Osteoblast (primary cell): ENCODE measurements around the gene PHLDA2. TPM values are rescaled to one million over a fixed set of nuclear protein-coding genes. Genes with fewer than 3 reads are reported as not detected.

ENCODE experiments used
- DNase-seq: peaks from one replicate; pipeline ENCODE4 v3.0.0; 2011; ENCODE audit warnings: low spot score, mixed read lengths; ENCODE audit not compliant: insufficient read length; ENCODE audit errors: missing footprints
- H2AFZ ChIP-seq: 2 replicates; pipeline ENCODE4 v1.6.0; 2011; ENCODE audit warnings: mild to moderate bottlenecking, low read length
- H3K27ac ChIP-seq: 2 replicates; pipeline ENCODE4 v1.5.1; 2011; ENCODE audit warnings: mild to moderate bottlenecking, low read depth, low read length, moderate library complexity
- H3K27me3 ChIP-seq: 2 replicates; pipeline ENCODE4 v1.6.0; 2012; ENCODE audit warnings: mild to moderate bottlenecking, control low read depth, inconsistent platforms, low read length, moderate library complexity; ENCODE audit not compliant: insufficient read depth
- H3K36me3 ChIP-seq: 2 replicates; pipeline ENCODE4 v1.5.1; 2011; ENCODE audit warnings: mild to moderate bottlenecking, low read length, control low read depth, moderate library complexity; ENCODE audit not compliant: insufficient read depth
- H3K4me1 ChIP-seq: 2 replicates; pipeline ENCODE4 v1.5.1; 2011; ENCODE audit warnings: mild to moderate bottlenecking, low read length, control low read depth, moderate library complexity; ENCODE audit not compliant: insufficient read depth
- H3K4me2 ChIP-seq: 2 replicates; pipeline ENCODE4 v1.6.0; 2011; ENCODE audit warnings: mild to moderate bottlenecking, low read length; ENCODE audit not compliant: insufficient read depth
- H3K4me3 ChIP-seq: fragments of 200-600 bp; sonication (generic); 3 replicates; pipeline ENCODE4 v1.5.1; 2012; ENCODE audit warnings: mild to moderate bottlenecking, low read length, inconsistent platforms; ENCODE audit not compliant: insufficient read depth
- H3K79me2 ChIP-seq: 2 replicates; pipeline ENCODE4 v1.6.0; 2012; ENCODE audit warnings: mild to moderate bottlenecking, low read length, control low read depth, inconsistent platforms; ENCODE audit not compliant: insufficient read depth
- H3K9me3 ChIP-seq: 2 replicates; pipeline ENCODE4 v1.5.1; 2011; ENCODE audit warnings: low read depth, low read length, control low read depth
- H4K20me1 ChIP-seq: 2 replicates; pipeline ENCODE4 v1.6.0; 2012; ENCODE audit warnings: mild to moderate bottlenecking, low read length, control low read depth; ENCODE audit not compliant: insufficient read depth
- CTCF ChIP-seq: IDR thresholded peaks from 2 replicates; pipeline ENCODE4 v1.5.1; 2011; ENCODE audit warnings: mild to moderate bottlenecking, low read depth, low read length, moderate library complexity; ENCODE audit errors: extremely low read depth
- total RNA-seq: library from RNA; depleted of rRNA; stranded (reverse); fragments of >200 nt; gene quantifications from 2 replicates; pipeline ENCODE4 v1.2.3, GENCODE V29; 2012

The PHLDA2 gene
- total RNA-seq, 1 donor = 2.5 TPM

GRCh38 chr11:2892967-2893528, 36.2 kb downstream of the PHLDA2 start:
- no peaks in the 10 kb centered on the region for H4K20me1 ChIP-seq
- TF ChIP-seq CTCF = no peak
- peaks cover 6% of the 10 kb centered on the region for H3K4me1 ChIP-seq
- peak overlapping the region; percentile 88 for H3K4me2 ChIP-seq
- no peaks in the 10 kb centered on the region for H3K79me2 ChIP-seq
- H3K9me3 ChIP-seq = no peaks in the 10 kb centered on the region
- no peak overlapping the region for H3K27ac ChIP-seq
- peak overlapping the region; percentile 77 for H3K4me3 ChIP-seq
- DNase-seq = no peak
- no peaks in the 10 kb centered on the region for H3K27me3 ChIP-seq
- no peaks in the 10 kb centered on the region for H3K36me3 ChIP-seq
- H2AFZ ChIP-seq = peak overlapping the region; percentile 95

GRCh38 chr11:2892215-2892966, 36.8 kb downstream of the PHLDA2 start:
- Histone ChIP-seq H3K36me3 (no peaks in the 10 kb centered on the region), H3K27me3 (no peaks in the 10 kb centered on the region), H3K79me2 (no peaks in the 10 kb centered on the region), H3K4me3 (peak overlapping the region; percentile 77), H4K20me1 (no peaks in the 10 kb centered on the region), H3K9me3 (no peaks in the 10 kb centered on the region), H3K4me2 (peak overlapping the region; percentile 88), H3K27ac (no peak overlapping the region), H2AFZ (peak overlapping the region; percentile 95), H3K4me1 (peaks cover 6% of the 10 kb centered on the region)
- peak; percentile 74 for TF ChIP-seq CTCF
- DNase-seq = peak; percentile 93

- peaks cover 5% of the 10 kb centered on the region for H3K27me3 ChIP-seq
- no peaks in the 10 kb centered on the region for H3K9me3 ChIP-seq
- TF ChIP-seq CTCF = no peak
- no peaks in the 10 kb centered on the region for H3K36me3 ChIP-seq
- peak overlapping the region; percentile 88 for H3K4me2 ChIP-seq
- H3K27ac ChIP-seq = no peak overlapping the region
- H4K20me1 ChIP-seq = no peaks in the 10 kb centered on the region
- peak overlapping the region; percentile 95 for H2AFZ ChIP-seq
- peak; percentile 98 for DNase-seq
- H3K4me3 ChIP-seq = peak overlapping the region; percentile 77
- peaks cover 6% of the 10 kb centered on the region for H3K4me1 ChIP-seq
- H3K79me2 ChIP-seq = no peaks in the 10 kb centered on the region
Measured at GRCh38 chr11:2891326-2892214, 37.6 kb downstream of the PHLDA2 start.
